ENCODE results near the gene SDHAF2. TPM values are rescaled to one million over a fixed set of nuclear protein-coding genes. Genes with fewer than 3 reads are reported as not detected.

Gene SDHAF2
- total RNA-seq, 1 experiment from 2014 or later, result 43.2 TPM

DNA sequence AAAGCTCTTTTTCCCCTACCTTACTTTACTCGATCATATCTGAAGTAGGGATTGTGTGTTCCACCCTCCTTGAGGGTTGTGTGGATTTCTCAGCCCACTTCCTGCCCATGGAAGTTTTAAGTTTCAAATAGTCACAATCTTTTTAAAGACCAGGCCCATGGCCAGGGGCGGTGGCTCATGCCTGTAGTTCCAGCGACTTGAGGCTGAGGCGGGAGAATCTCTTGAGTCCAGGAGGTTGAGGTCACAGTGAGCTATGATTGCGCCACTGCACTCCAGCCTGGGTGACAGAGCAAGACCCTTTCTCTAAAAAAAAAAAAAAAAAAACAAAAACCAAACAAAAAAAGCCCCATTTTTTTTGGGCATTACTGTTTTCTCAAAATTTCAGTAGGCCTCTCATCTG is 42.4 kb downstream of the SDHAF2 start:
- CTCF ChIA-PET, result interaction anchor here (0.6 kb wide), 1 partner anchor 21 kb away, joined by 6 read pairs; no protein-coding TSS in a partner anchor
- ATAC-seq, result no peak
- Histone ChIP-seq H3K9me3 (ENCODE audit: control insufficient read depth, insufficient read depth, low read depth, low read length) (no peaks in the 10 kb centered on the region), H3K27me3 (ENCODE audit: control insufficient read depth, insufficient read depth, low read length) (no peaks in the 10 kb centered on the region), H3K4me1 (ENCODE audit: control insufficient read depth, insufficient read depth, low read length) (no peaks in the 10 kb centered on the region), H3K27ac (ENCODE audit: low read length) (no peak overlapping the region), H3K4me3 (ENCODE audit: low read depth in 2 of 2, low read length in 2 of 2) (no peak overlapping the region), H3K36me3 (ENCODE audit: control insufficient read depth, insufficient read depth, low read length) (no peaks in the 10 kb centered on the region)
- POLR2A ChIA-PET, result interaction anchor here (0.6 to 0.7 kb wide), 2 partner anchors 22 to 110 kb away, joined by 4 to 7 read pairs; no protein-coding TSS in a partner anchor
- no TSS peak for BruUV-seq (replicated peaks)
- intact Hi-C loops (cut with micrococcal nuclease; ENCODE audit: unreplicated experiment), result no loop called here
- in situ Hi-C loops (cut with HindIII; ENCODE audit: low pct_unique_long_range_greater_than_20kb, low sequenced_read_pairs), result no loop called here
- TF ChIP-seq, protein P1, sequence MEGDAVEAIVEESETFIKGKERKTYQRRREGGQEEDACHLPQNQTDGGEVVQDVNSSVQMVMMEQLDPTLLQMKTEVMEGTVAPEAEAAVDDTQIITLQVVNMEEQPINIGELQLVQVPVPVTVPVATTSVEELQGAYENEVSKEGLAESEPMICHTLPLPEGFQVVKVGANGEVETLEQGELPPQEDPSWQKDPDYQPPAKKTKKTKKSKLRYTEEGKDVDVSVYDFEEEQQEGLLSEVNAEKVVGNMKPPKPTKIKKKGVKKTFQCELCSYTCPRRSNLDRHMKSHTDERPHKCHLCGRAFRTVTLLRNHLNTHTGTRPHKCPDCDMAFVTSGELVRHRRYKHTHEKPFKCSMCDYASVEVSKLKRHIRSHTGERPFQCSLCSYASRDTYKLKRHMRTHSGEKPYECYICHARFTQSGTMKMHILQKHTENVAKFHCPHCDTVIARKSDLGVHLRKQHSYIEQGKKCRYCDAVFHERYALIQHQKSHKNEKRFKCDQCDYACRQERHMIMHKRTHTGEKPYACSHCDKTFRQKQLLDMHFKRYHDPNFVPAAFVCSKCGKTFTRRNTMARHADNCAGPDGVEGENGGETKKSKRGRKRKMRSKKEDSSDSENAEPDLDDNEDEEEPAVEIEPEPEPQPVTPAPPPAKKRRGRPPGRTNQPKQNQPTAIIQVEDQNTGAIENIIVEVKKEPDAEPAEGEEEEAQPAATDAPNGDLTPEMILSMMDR (IDR thresholded peaks at IDR 0.05), result no peak
- no peak for TF ChIP-seq SIN3A (IDR thresholded peaks at IDR 0.05; ENCODE audit: borderline replicate concordance, insufficient read depth, low read depth, low read length)
- TF ChIP-seq, protein P2, sequence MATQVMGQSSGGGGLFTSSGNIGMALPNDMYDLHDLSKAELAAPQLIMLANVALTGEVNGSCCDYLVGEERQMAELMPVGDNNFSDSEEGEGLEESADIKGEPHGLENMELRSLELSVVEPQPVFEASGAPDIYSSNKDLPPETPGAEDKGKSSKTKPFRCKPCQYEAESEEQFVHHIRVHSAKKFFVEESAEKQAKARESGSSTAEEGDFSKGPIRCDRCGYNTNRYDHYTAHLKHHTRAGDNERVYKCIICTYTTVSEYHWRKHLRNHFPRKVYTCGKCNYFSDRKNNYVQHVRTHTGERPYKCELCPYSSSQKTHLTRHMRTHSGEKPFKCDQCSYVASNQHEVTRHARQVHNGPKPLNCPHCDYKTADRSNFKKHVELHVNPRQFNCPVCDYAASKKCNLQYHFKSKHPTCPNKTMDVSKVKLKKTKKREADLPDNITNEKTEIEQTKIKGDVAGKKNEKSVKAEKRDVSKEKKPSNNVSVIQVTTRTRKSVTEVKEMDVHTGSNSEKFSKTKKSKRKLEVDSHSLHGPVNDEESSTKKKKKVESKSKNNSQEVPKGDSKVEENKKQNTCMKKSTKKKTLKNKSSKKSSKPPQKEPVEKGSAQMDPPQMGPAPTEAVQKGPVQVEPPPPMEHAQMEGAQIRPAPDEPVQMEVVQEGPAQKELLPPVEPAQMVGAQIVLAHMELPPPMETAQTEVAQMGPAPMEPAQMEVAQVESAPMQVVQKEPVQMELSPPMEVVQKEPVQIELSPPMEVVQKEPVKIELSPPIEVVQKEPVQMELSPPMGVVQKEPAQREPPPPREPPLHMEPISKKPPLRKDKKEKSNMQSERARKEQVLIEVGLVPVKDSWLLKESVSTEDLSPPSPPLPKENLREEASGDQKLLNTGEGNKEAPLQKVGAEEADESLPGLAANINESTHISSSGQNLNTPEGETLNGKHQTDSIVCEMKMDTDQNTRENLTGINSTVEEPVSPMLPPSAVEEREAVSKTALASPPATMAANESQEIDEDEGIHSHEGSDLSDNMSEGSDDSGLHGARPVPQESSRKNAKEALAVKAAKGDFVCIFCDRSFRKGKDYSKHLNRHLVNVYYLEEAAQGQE (IDR thresholded peaks at IDR 0.05; ENCODE audit: insufficient read depth in 1 of 2, low read depth in 2 of 2, low read length in 1 of 2), result no peak
- TF ChIP-seq TCF7L2 (IDR thresholded peaks at IDR 0.05; ENCODE audit: low read depth, low read length), result no peak
- no peak for TF ChIP-seq POLR2AphosphoS5 (IDR thresholded peaks at IDR 0.05; ENCODE audit: low read depth, low read length)
- DNase-seq (ENCODE audit: low read depth, low spot score), result no peak

DNA sequence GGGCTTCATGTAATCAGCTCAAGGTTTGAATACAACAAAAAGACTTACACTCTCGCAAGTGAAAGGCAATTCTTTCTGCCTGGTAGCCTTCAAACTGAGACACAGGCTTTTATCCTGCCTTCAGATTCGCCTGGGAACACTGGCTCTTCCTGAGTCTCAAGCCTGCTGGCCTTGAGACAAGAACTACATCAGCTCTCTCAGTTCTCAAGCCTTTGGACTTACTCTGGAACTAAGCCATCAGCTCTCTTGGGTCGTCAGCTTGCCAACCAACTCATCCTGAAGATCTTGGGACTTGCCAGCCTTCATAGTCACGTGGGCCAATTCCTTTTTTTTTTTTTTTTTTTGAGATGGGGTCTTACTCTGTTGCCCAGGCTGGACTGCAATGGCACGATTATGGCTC is 42.9 kb downstream of the SDHAF2 start:
- ChIA-PET POLR2A (interaction anchor here (0.7 kb wide), 1 partner anchor 110 kb away, joined by 4 read pairs; no protein-coding TSS in a partner anchor), CTCF (interaction anchor here (0.6 to 0.7 kb wide), 2 partner anchors 27 to 165 kb away, joined by 4 to 8 read pairs; no protein-coding TSS in a partner anchor)
- no peaks in the 10 kb centered on the region for H3K4me1 ChIP-seq (ENCODE audit: control insufficient read depth, insufficient read depth, low read length)
- H3K4me3 ChIP-seq (ENCODE audit: low read depth in 2 of 2, low read length in 2 of 2), result no peak overlapping the region
- no peaks in the 10 kb centered on the region for H3K27me3 ChIP-seq (ENCODE audit: control insufficient read depth, insufficient read depth, low read length)
- intact Hi-C loops (cut with micrococcal nuclease; ENCODE audit: unreplicated experiment) (no loop called here), in situ Hi-C loops (cut with HindIII; ENCODE audit: low pct_unique_long_range_greater_than_20kb, low sequenced_read_pairs) (no loop called here)
- H3K36me3 ChIP-seq (ENCODE audit: control insufficient read depth, insufficient read depth, low read length), result no peaks in the 10 kb centered on the region
- DNase-seq (ENCODE audit: low read depth, low spot score) (no peak), ATAC-seq (no peak)
- no peaks in the 10 kb centered on the region for H3K9me3 ChIP-seq (ENCODE audit: control insufficient read depth, insufficient read depth, low read depth, low read length)
- no peak for TF ChIP-seq POLR2AphosphoS5 (IDR thresholded peaks at IDR 0.05; ENCODE audit: low read depth, low read length)
- TF ChIP-seq, protein P2 (IDR thresholded peaks at IDR 0.05; ENCODE audit: insufficient read depth in 1 of 2, low read depth in 2 of 2, low read length in 1 of 2), result no peak
- TF ChIP-seq, protein P1 (IDR thresholded peaks at IDR 0.05), result no peak
- no peak overlapping the region for H3K27ac ChIP-seq (ENCODE audit: low read length)
- BruUV-seq (replicated peaks), result no TSS peak

All from Panc1 (cell line).